CD4-positive, alpha-beta T cell treated with Interleukin-17A for 1 hour (primary cell): ENCODE measurements around the gene CLEC11A.

Source experiments
- DNase-seq: peaks from one replicate; pipeline ENCODE4 v3.0.0-alpha.2; 2020

Gene CLEC11A, protein sequence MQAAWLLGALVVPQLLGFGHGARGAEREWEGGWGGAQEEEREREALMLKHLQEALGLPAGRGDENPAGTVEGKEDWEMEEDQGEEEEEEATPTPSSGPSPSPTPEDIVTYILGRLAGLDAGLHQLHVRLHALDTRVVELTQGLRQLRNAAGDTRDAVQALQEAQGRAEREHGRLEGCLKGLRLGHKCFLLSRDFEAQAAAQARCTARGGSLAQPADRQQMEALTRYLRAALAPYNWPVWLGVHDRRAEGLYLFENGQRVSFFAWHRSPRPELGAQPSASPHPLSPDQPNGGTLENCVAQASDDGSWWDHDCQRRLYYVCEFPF

DNA sequence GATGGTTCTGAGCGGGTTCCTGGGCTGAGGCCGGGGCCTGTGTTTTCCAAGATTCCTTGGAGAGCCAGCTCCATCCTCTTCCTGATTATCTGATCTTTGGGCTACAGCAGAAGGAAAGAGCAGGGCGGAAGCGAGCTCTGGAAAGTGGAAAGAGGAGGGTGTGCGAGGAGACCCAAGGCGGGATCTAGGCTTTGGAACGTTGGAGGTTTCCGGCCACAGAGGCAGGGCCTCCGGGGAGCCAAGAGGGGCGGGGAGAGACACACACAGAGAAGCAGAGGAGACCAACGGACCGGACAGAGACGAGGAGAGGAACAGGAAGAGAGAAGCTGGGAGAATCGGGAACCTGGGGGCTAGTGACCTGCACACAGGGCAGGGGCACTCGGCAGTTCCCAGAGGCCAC, at the start of gene CLEC11A:
CLEC11A (plus strand) TSS at position 296 of the 400 bp plus-strand sequence. CDS start 162 bp downstream, outside the sequence.
- DNase-seq: no peak

GRCh38 chr19:50676625-50677197, 46.5 kb upstream of the CLEC11A start:
- no peak for DNase-seq

- DNase-seq: no peak
Observed at GRCh38 chr19:50677636-50678035, 45.5 kb upstream of the CLEC11A start.

GRCh38 chr19:50678323-50678722, 44.8 kb upstream of the CLEC11A start:
- DNase-seq: no peak

DNA sequence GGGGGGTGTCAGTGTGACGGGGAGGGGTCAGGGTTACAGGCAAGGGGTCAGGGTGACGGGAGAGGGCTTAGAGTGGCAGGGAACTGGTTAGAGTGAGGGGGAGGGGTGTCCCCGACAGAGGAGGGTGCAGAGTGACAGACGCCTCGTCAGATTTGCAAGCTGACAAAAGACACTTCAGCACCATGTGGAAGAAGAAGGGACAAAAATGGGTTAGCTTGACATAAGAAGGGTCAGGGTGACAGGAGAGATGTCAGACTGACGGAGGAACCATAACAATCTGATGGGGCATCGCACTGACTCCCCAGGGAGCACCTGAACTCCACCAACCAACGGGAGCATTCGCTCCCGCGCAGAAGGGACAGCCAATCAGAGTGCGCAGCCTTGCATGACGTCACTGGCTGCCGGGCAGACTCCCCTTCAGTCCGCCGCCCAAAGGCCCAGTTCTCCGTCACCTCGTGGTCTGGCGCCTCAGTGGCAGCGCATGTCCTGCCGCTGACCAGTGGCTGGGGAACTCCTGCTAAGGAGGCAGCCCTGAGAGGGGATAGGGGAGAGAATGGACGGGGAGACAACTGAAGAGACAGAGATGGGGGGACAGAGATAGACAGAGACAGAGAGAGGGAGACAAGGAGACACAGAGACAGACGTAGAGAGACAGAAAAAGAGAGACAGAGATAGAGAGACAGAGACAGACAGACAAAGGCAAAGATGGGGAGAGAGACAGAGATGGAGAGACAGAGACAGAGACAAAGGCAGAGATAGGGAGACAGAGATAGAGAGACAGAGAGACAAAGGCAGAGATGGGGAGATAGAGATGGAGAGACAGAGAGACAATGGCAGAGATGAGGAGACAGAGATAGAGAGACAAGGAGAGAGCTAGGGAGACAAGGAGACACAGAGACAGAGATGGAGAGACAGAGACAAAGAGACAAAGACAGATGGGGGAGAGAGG, 43.7 kb upstream of the CLEC11A start:
- DNase-seq: peak; percentile 80

GRCh38 chr19:50686310-50687032, 36.7 kb upstream of the CLEC11A start:
- DNase-seq: no peak

DNA sequence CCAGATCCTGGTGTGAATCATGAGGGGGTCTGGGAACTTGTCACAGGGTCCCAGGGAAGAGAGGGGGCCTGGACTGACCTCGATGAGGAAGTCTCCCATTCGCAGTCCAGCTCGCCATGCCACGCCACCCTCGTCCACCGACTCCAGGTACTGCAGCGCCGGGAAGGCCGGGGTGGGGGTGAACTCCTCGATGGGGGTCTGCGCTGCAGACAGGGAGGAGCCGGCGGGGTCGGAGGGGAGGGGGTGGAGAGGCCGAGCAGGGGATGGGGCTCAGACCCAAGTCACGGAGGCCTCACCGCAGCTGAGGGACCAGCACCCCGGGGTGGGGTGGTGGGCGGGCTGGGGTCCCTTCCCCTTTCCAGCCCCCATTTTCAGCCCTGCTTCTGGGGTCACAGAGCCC, 34.4 kb upstream of the CLEC11A start:
- DNase-seq: no peak

- no peak for DNase-seq
Observed at GRCh38 chr19:50690439-50690838, 32.7 kb upstream of the CLEC11A start.

- no peak for DNase-seq
Observed at GRCh38 chr19:50693064-50693975, 29.8 kb upstream of the CLEC11A start.

DNA sequence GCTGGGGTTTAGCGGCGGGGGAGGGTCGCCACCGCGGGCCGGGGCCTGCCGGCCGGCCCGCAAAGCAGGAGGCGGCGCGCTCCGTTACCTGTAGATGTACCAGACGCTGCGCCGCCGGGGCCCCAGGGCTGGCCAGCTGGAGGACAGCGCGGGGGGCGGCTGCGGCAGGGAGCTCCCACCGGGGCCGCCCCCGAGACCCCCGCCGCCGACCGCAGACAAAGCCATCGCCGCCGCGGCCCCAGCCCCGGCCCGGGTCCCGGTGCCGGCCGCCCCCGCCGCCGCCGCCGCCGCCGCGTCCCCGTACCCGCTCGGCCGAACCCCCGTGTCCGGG, 28.4 kb upstream of the CLEC11A start:
- no peak for DNase-seq

- no peak for DNase-seq
Observed at GRCh38 chr19:50695251-50696093, 27.7 kb upstream of the CLEC11A start.

DNA sequence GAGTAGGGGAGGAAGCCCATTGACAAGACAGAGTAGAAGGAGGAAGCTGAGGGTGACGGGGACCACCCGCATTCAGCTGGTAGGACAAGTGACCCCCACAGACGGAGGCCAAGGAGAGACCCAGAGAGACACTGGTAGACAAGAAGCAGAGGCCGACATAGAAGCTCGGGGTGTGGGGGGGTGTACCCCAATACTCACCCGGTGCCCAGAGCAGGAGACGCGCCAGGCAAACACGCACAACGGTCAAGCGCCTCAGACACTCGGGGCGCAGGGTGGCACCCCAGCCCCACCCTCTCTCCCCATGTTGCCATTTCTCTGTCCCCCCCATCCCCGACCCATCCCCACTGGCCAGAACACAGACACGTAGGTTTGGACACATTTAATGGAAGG, 27.1 kb upstream of the CLEC11A start:
- no peak for DNase-seq

GRCh38 chr19:50697414-50698124, 25.6 kb upstream of the CLEC11A start:
- no peak for DNase-seq

GRCh38 chr19:50701367-50701985, 21.7 kb upstream of the CLEC11A start:
- DNase-seq: no peak

DNA sequence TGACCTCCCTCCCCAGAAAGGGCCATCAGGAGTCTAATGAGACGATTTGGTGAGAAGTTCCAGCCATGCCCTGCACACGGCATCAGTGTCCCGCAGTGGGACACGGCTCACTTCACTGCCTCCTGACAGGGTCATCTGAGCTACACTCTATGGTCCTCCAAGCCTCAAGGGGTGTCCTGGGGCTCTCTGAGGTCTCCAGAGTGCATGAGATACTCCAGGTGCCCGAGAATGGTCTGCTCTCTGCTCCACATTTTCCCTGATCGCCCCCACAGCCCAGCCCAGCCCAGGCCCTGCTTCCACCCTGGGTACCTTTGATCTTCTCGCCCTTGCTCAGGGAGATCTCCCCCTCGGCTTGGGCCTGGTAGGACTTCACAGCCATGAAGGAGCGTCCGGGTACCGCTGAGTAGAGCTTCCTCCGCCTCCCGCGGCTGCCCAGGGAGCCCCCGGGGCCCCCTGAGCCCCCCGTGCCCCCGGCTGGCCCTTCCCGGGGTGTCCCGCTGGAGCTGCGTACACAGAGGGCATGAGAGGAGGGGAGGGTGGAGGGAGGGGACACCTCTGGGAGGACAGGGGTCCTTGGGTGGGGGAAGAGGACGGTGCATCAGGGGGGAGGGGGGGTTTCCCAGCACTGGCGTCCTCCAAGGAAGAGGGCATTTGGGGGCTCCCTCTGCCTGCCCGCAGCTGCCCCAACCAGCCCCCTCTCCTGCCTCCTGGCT, 20.9 kb upstream of the CLEC11A start:
- no peak for DNase-seq

- no peak for DNase-seq
Observed at GRCh38 chr19:50702871-50703829, 20.0 kb upstream of the CLEC11A start.

- no peak for DNase-seq
Observed at GRCh38 chr19:50703915-50704796, 19.0 kb upstream of the CLEC11A start.
